Measurements from ENCODE around the gene SOAT2. TPM values are rescaled to one million over a fixed set of nuclear protein-coding genes. Genes with fewer than 3 reads are reported as not detected.

The SOAT2 gene
- total and polyA plus RNA-seq, 2 donors (not counting 3 experiments of a cell fraction or from before 2014, with no cell fraction given): not detected

- H3K9me3 ChIP-seq (replicated peaks; ENCODE audit: control insufficient read depth, insufficient read depth, low read length): no peaks in the 10 kb centered on the region
- no peaks in the 10 kb centered on the region for H4K20me1 ChIP-seq (replicated peaks; ENCODE audit: control insufficient read depth, extremely low read depth, insufficient read depth, low read length)
- H2AFZ ChIP-seq (ENCODE audit: low read depth, low read length): no peak overlapping the region
- FAIRE-seq (no peak), DNase-seq (ENCODE audit: low read depth, low spot score) (no peak)
- intact Hi-C loops (cut with micrococcal nuclease) (no loop called here), dilution Hi-C loops (cut with MboI; ENCODE audit: extremely low pct_ligation_motif_present, low sequenced_read_pairs) (no loop called here)
- no peaks in the 10 kb centered on the region for H3K9me1 ChIP-seq (replicated peaks; ENCODE audit: control insufficient read depth, extremely low read depth, insufficient read depth, low read length)
- H3K4me3 ChIP-seq (replicated peaks in 1 of 3; ENCODE audit: insufficient read depth in 1 of 3, low read depth in 1 of 3, low read length in 3 of 3): no peak overlapping the region
- POLR2A ChIA-PET: no interaction called here
- TF ChIP-seq JUN (IDR thresholded peaks at IDR 0.05; ENCODE audit: borderline replicate concordance, insufficient read depth, insufficient read length, low read depth) (no peak), GATA2 (IDR thresholded peaks at IDR 0.05; ENCODE audit: insufficient read depth, insufficient read length, low read depth, low read length) (no peak), CTCF (IDR thresholded peaks at IDR 0.05; ENCODE audit: extremely low read depth in 1 of 2, insufficient read depth in 1 of 2, low read depth in 1 of 2, low read length in 2 of 2) (no peak), POLR2A (IDR thresholded peaks at IDR 0.05; ENCODE audit: low read depth, low read length) (no peak), POLR2AphosphoS5 (IDR thresholded peaks at IDR 0.05; ENCODE audit: insufficient read depth, low read depth, low read length) (no peak), MAX (IDR thresholded peaks at IDR 0.05; ENCODE audit: insufficient read depth, insufficient read length) (no peak), EZH2 (IDR thresholded peaks at IDR 0.05; ENCODE audit: borderline replicate concordance, low read depth, low read length, severe bottlenecking) (no peak)
- no peak overlapping the region for H3K27ac ChIP-seq (ENCODE audit: insufficient read depth, low read depth, low read length)
- no peaks in the 10 kb centered on the region for H3K36me3 ChIP-seq (ENCODE audit: control insufficient read depth in 2 of 2, extremely low read depth in 1 of 2, insufficient read depth in 2 of 2, low read length in 2 of 2)
- H3K27me3 ChIP-seq (ENCODE audit: control insufficient read depth in 2 of 2, insufficient read depth in 2 of 2, low read length in 2 of 2): peaks cover 3 to 7% of the 10 kb centered on the region in 2 experiments
- H3K9ac ChIP-seq (replicated peaks; ENCODE audit: extremely low read depth, insufficient read depth, low read length): no peak overlapping the region
- H3K4me1 ChIP-seq (ENCODE audit: control insufficient read depth, extremely low read depth, insufficient read depth, low read length): no peaks in the 10 kb centered on the region
- no peak overlapping the region for H3K4me2 ChIP-seq (ENCODE audit: insufficient read depth, low read length)
- CTCF ChIA-PET: interaction anchor here (1.2 kb wide), 1 partner anchor 71 kb away, joined by 3 read pairs; no protein-coding TSS in a partner anchor
- no TSS peak for BruUV-seq (replicated peaks)
- H3K79me2 ChIP-seq (ENCODE audit: control insufficient read depth, insufficient read depth, low read length): no peaks in the 10 kb centered on the region
Observed at GRCh38 chr12:53127169-53127568, 23.9 kb downstream of the SOAT2 start.

All from endothelial cell of umbilical vein (primary cell).